Activated T-helper 2 cell treated with anti-CD3 and anti-CD28 coated beads, Interferon-gamma antibody, Interleukin-2, Interleukin-4, amounts not matched to agents 10 μg/mL and 5 μg/mL and 100 μg/mL, durations not matched to agents 14 hours and 24 hours and 36 hours (primary cell): ENCODE results near the gene SGMS1. TPM values are rescaled to one million over a fixed set of nuclear protein-coding genes. Genes with fewer than 3 reads are reported as not detected.

Experiments used
- DNase-seq: peaks from one replicate; pipeline ENCODE4 v3.0.0; 2021; ENCODE audit warnings: low spot score
- H3K27ac Mint-ChIP-seq: one replicate; pipeline ENCODE4 v1.8.0; 2021; ENCODE audit warnings: mixed read lengths
- H3K27me3 Mint-ChIP-seq: one replicate; pipeline ENCODE4 v1.8.0; 2021; ENCODE audit warnings: low read depth, mixed read lengths
- H3K36me3 Mint-ChIP-seq: one replicate; pipeline ENCODE4 v1.8.0; 2021; ENCODE audit warnings: low read depth, mixed read lengths
- H3K4me1 Mint-ChIP-seq: one replicate; pipeline ENCODE4 v1.8.0; 2021; ENCODE audit warnings: low read depth, mixed read lengths
- H3K4me3 Mint-ChIP-seq: one replicate; pipeline ENCODE4 v1.8.0; 2021; ENCODE audit warnings: low read depth, mild to moderate bottlenecking, moderate library complexity, mixed read lengths
- H3K9me3 Mint-ChIP-seq: one replicate; pipeline ENCODE4 v1.8.0; 2021; ENCODE audit warnings: mixed read lengths
- intact Hi-C: fragments of 100-400 bp; cut with micrococcal nuclease; formaldehyde crosslinking; loops from one replicate; pipeline ENCODE4 v1.15.1; 2023
- total RNA-seq: library from RNA; stranded (reverse); gene quantifications from 2 replicates; pipeline ENCODE4 v1.2.3, GENCODE V29; 2022

SGMS1 gene
- total RNA-seq, 1 donor from 2014 or later: 10.7 TPM

- no peak overlapping the region for H3K4me3 Mint-ChIP-seq
- H3K4me1 Mint-ChIP-seq: peaks cover 35% of the 10 kb centered on the region
- intact Hi-C loops: no loop called here
- no peaks in the 10 kb centered on the region for H3K36me3 Mint-ChIP-seq
- no peak overlapping the region for H3K27ac Mint-ChIP-seq
- no peaks in the 10 kb centered on the region for H3K9me3 Mint-ChIP-seq
- H3K27me3 Mint-ChIP-seq: no peaks in the 10 kb centered on the region
- no peak for DNase-seq
Measured at GRCh38 chr10:50601974-50602373, 21.8 kb downstream of the SGMS1 start.

- Mint-ChIP-seq H3K9me3 (no peaks in the 10 kb centered on the region), H3K4me3 (no peak overlapping the region), H3K36me3 (no peaks in the 10 kb centered on the region), H3K27me3 (no peaks in the 10 kb centered on the region), H3K4me1 (peaks cover 32% of the 10 kb centered on the region), H3K27ac (no peak overlapping the region)
- intact Hi-C loops: no loop called here
- DNase-seq: no peak
Measured at GRCh38 chr10:50600831-50601477, 22.8 kb downstream of the SGMS1 start.

GRCh38 chr10:50600286-50600685, 23.5 kb downstream of the SGMS1 start:
- Mint-ChIP-seq H3K27me3 (no peaks in the 10 kb centered on the region), H3K27ac (no peak overlapping the region), H3K4me1 (peaks cover 25% of the 10 kb centered on the region), H3K9me3 (no peaks in the 10 kb centered on the region), H3K4me3 (no peak overlapping the region), H3K36me3 (no peaks in the 10 kb centered on the region)
- DNase-seq: no peak
- intact Hi-C loops: no loop called here

GRCh38 chr10:50596897-50597296, 26.9 kb downstream of the SGMS1 start:
- Mint-ChIP-seq H3K9me3 (no peaks in the 10 kb centered on the region), H3K4me3 (no peak overlapping the region), H3K4me1 (peaks cover 9% of the 10 kb centered on the region), H3K27me3 (no peaks in the 10 kb centered on the region), H3K27ac (no peak overlapping the region), H3K36me3 (no peaks in the 10 kb centered on the region)
- no peak for DNase-seq
- intact Hi-C loops: no loop called here

- Mint-ChIP-seq H3K36me3 (no peaks in the 10 kb centered on the region), H3K9me3 (no peaks in the 10 kb centered on the region), H3K4me1 (peaks cover 9% of the 10 kb centered on the region), H3K27me3 (no peaks in the 10 kb centered on the region), H3K27ac (no peak overlapping the region), H3K4me3 (no peak overlapping the region)
- intact Hi-C loops: no loop called here
- DNase-seq: no peak
Measured at GRCh38 chr10:50596456-50596855, 27.3 kb downstream of the SGMS1 start.

GRCh38 chr10:50595785-50596184, 28.0 kb downstream of the SGMS1 start:
- no peak for DNase-seq
- intact Hi-C loops: no loop called here
- H3K36me3 Mint-ChIP-seq: no peaks in the 10 kb centered on the region
- H3K4me3 Mint-ChIP-seq: no peak overlapping the region
- no peaks in the 10 kb centered on the region for H3K9me3 Mint-ChIP-seq
- no peaks in the 10 kb centered on the region for H3K27me3 Mint-ChIP-seq
- no peak overlapping the region for H3K27ac Mint-ChIP-seq
- H3K4me1 Mint-ChIP-seq: peaks cover 6% of the 10 kb centered on the region

- no peak overlapping the region for H3K27ac Mint-ChIP-seq
- no peaks in the 10 kb centered on the region for H3K27me3 Mint-ChIP-seq
- no peak for DNase-seq
- no peaks in the 10 kb centered on the region for H3K9me3 Mint-ChIP-seq
- peaks cover 2% of the 10 kb centered on the region for H3K4me1 Mint-ChIP-seq
- H3K36me3 Mint-ChIP-seq: no peaks in the 10 kb centered on the region
- intact Hi-C loops: no loop called here
- no peak overlapping the region for H3K4me3 Mint-ChIP-seq
Measured at GRCh38 chr10:50593523-50594376, 30.0 kb downstream of the SGMS1 start.

GRCh38 chr10:50592961-50593418, 30.8 kb downstream of the SGMS1 start:
- intact Hi-C loops: no loop called here
- no peaks in the 10 kb centered on the region for H3K4me1 Mint-ChIP-seq
- no peak overlapping the region for H3K27ac Mint-ChIP-seq

GRCh38 chr10:50590935-50591334, 32.8 kb downstream of the SGMS1 start:
- Mint-ChIP-seq H3K27ac (no peak overlapping the region), H3K9me3 (no peaks in the 10 kb centered on the region), H3K4me1 (no peaks in the 10 kb centered on the region), H3K27me3 (no peaks in the 10 kb centered on the region), H3K36me3 (peaks cover 4% of the 10 kb centered on the region), H3K4me3 (no peak overlapping the region)
- no peak for DNase-seq
- intact Hi-C loops: no loop called here

More at GRCh38 chr10:50592961-50593418, 30.8 kb downstream of the SGMS1 start:
- H3K36me3 Mint-ChIP-seq: peaks cover 4% of the 10 kb centered on the region
- H3K4me3 Mint-ChIP-seq: no peak overlapping the region
- no peaks in the 10 kb centered on the region for H3K27me3 Mint-ChIP-seq
- no peaks in the 10 kb centered on the region for H3K9me3 Mint-ChIP-seq
- DNase-seq: no peak

GRCh38 chr10:50586740-50587088, 37.0 kb downstream of the SGMS1 start:
- H3K4me3 Mint-ChIP-seq: no peak overlapping the region
- no peaks in the 10 kb centered on the region for H3K9me3 Mint-ChIP-seq
- no peaks in the 10 kb centered on the region for H3K27me3 Mint-ChIP-seq
- intact Hi-C loops: no loop called here
- H3K36me3 Mint-ChIP-seq: peaks cover 4% of the 10 kb centered on the region
- no peaks in the 10 kb centered on the region for H3K4me1 Mint-ChIP-seq
- no peak overlapping the region for H3K27ac Mint-ChIP-seq
- no peak for DNase-seq

GRCh38 chr10:50585921-50586739, 37.6 kb downstream of the SGMS1 start:
- Mint-ChIP-seq H3K27me3 (no peaks in the 10 kb centered on the region), H3K4me3 (no peak overlapping the region), H3K9me3 (no peaks in the 10 kb centered on the region), H3K4me1 (no peaks in the 10 kb centered on the region), H3K36me3 (peaks cover 4% of the 10 kb centered on the region), H3K27ac (no peak overlapping the region)
- intact Hi-C loops: no loop called here
- no peak for DNase-seq

- no peak for DNase-seq
- Mint-ChIP-seq H3K4me1 (peaks cover 4% of the 10 kb centered on the region), H3K27me3 (no peaks in the 10 kb centered on the region), H3K36me3 (peaks cover under 1% of the 10 kb centered on the region), H3K4me3 (no peak overlapping the region), H3K9me3 (no peaks in the 10 kb centered on the region), H3K27ac (no peak overlapping the region)
- intact Hi-C loops: no loop called here
Measured at GRCh38 chr10:50582766-50583762, 40.7 kb downstream of the SGMS1 start.
